Endodermal cell (in vitro differentiated cells): Measurements from ENCODE around the gene ACOT6. TPM values are rescaled to one million over a fixed set of nuclear protein-coding genes. Genes with fewer than 3 reads are reported as not detected.
A peak's percentile ranks its signal among the peaks of the same experiment; 100 is the strongest.

Experiments
- DNase-seq: peaks from one replicate; pipeline ENCODE4 v3.0.0-alpha.2; 2017
- H3K27ac ChIP-seq: 2 replicates; pipeline ENCODE4 v1.5.1; 2013; ENCODE audit warnings: mild to moderate bottlenecking, low read depth, low read length, moderate library complexity
- H3K27me3 ChIP-seq: 2 replicates; pipeline ENCODE4 v1.6.1; 2013; ENCODE audit warnings: mild to moderate bottlenecking, low read length, moderate library complexity; ENCODE audit not compliant: insufficient read depth, control insufficient read depth, poor library complexity, severe bottlenecking
- H3K36me3 ChIP-seq: 2 replicates; pipeline ENCODE4 v1.7.0; 2013; ENCODE audit warnings: mild to moderate bottlenecking, low read length, moderate library complexity; ENCODE audit not compliant: control insufficient read depth, insufficient read depth
- H3K4me1 ChIP-seq: one replicate; pipeline ENCODE4 v1.7.0; 2013; ENCODE audit warnings: low read length; ENCODE audit not compliant: control insufficient read depth, insufficient read depth
- H3K4me3 ChIP-seq: 2 replicates; pipeline ENCODE4 v1.5.1; 2013; ENCODE audit warnings: mild to moderate bottlenecking, low read length, moderate library complexity
- H3K9ac ChIP-seq: 2 replicates; pipeline ENCODE4 v1.6.1; 2013; ENCODE audit warnings: mild to moderate bottlenecking, low read length, moderate library complexity; ENCODE audit not compliant: poor library complexity, severe bottlenecking; ENCODE audit errors: extremely low read depth
- H3K9me3 ChIP-seq: 2 replicates; pipeline ENCODE4 v1.6.1; 2013; ENCODE audit warnings: mild to moderate bottlenecking, low read length, moderate library complexity; ENCODE audit not compliant: control insufficient read depth
- H3K27ac Mint-ChIP-seq: 2 replicates; pipeline ENCODE4 v1.8.0; 2020; ENCODE audit warnings: mixed read lengths
- H3K27me3 Mint-ChIP-seq: 2 replicates; pipeline ENCODE4 v1.8.0; 2021; ENCODE audit warnings: mild to moderate bottlenecking, mixed read lengths; ENCODE audit not compliant: insufficient read depth
- H3K36me3 Mint-ChIP-seq: 2 replicates; pipeline ENCODE4 v1.8.0; 2020; ENCODE audit warnings: low read depth, mixed read lengths
- H3K4me1 Mint-ChIP-seq: 2 replicates; pipeline ENCODE4 v1.8.0; 2020; ENCODE audit warnings: mixed read lengths
- H3K4me3 Mint-ChIP-seq: 2 replicates; pipeline ENCODE4 v1.8.0; 2020; ENCODE audit warnings: mild to moderate bottlenecking, moderate library complexity, mixed read lengths
- H3K9me3 Mint-ChIP-seq: 2 replicates; pipeline ENCODE4 v1.8.0; 2020; ENCODE audit warnings: mild to moderate bottlenecking, mixed read lengths
- CTCF ChIP-seq: fragments of 200-600 bp; sonication (generic); conservative IDR thresholded peaks from 2 replicates; pipeline ENCODE4 v1.5.0; 2021; ENCODE audit warnings: antibody characterized with exemption, mild to moderate bottlenecking
- WGBS, 2 experiments: methylation state at CpG; one replicate each; pipeline versions ENCODE4 v1.1.5 to v1.1.7; 2013; ENCODE audit warnings: missing lambda C conversion rate in 2 of 2, mixed read lengths in 1 of 2; ENCODE audit not compliant: insufficient coverage in 1 of 2, insufficient read length in 1 of 2; 5-methylcytosine and 5-hydroxymethylcytosine counted together
- total RNA-seq, 2 donors: library from RNA; stranded (reverse); fragmentation: NEBNext Ultra II Directional in 1 of 2; extraction: Animal tissue kit (Norgen Biotek cat#: 25700) in 1 of 2; gene quantifications; 2 replicates in 1 of 2; 3 replicates in 1 of 2; pipeline ENCODE4 v1.2.1, GENCODE V29; 2021

ACOT6 gene
- total RNA-seq, 2 donors from 2014 or later = not detected

GRCh38 chr14:73613046-73613383 lies 698 bp downstream of the ACOT6 start:
- Histone ChIP-seq H3K9me3 (no peaks in the 10 kb centered on the region), H3K36me3 (no peaks in the 10 kb centered on the region), H3K4me1 (peaks cover 4% of the 10 kb centered on the region), H3K4me3 (peak overlapping the region; percentile 81), H3K9ac (peak overlapping the region; percentile 71), H3K27ac (no peak overlapping the region), H3K27me3 (peaks cover 13% of the 10 kb centered on the region)
- peak overlapping the region; percentile 94 for H3K27ac Mint-ChIP-seq
- no peak for DNase-seq
- H3K9me3 Mint-ChIP-seq = peaks cover 3% of the 10 kb centered on the region
- 21 to 27% methylated on average over 12 to 13 of the region's 13 CpGs for WGBS, 2 experiments
- peak overlapping the region; percentile 73 for H3K4me3 Mint-ChIP-seq
- peaks cover 2% of the 10 kb centered on the region for H3K36me3 Mint-ChIP-seq
- peaks cover 12% of the 10 kb centered on the region for H3K27me3 Mint-ChIP-seq
- TF ChIP-seq CTCF = no peak
- peaks cover 7% of the 10 kb centered on the region for H3K4me1 Mint-ChIP-seq

GRCh38 chr14:73613419-73613963 lies 1.2 kb downstream of the ACOT6 start:
- WGBS, 2 experiments = 80 to 96% methylated on average over 1 to 3 of the region's 3 CpGs
- no peak for TF ChIP-seq CTCF
- Mint-ChIP-seq H3K4me3 (peak overlapping the region; percentile 73), H3K4me1 (peaks cover 7% of the 10 kb centered on the region), H3K9me3 (no peaks in the 10 kb centered on the region), H3K36me3 (no peaks in the 10 kb centered on the region), H3K27me3 (peaks cover 10% of the 10 kb centered on the region), H3K27ac (no peak overlapping the region)
- Histone ChIP-seq H3K9ac (no peak overlapping the region), H3K27ac (no peak overlapping the region), H3K4me1 (peaks cover 4% of the 10 kb centered on the region), H3K9me3 (no peaks in the 10 kb centered on the region), H3K4me3 (peak overlapping the region; percentile 81), H3K36me3 (no peaks in the 10 kb centered on the region), H3K27me3 (peaks cover 13% of the 10 kb centered on the region)
- no peak for DNase-seq

GRCh38 chr14:73616831-73617230 lies 4.5 kb downstream of the ACOT6 start:
- peaks cover 4% of the 10 kb centered on the region for H3K4me1 ChIP-seq
- H3K4me3 Mint-ChIP-seq = no peak overlapping the region
- H3K9me3 Mint-ChIP-seq = no peaks in the 10 kb centered on the region
- H3K27ac ChIP-seq = no peak overlapping the region
- H3K36me3 ChIP-seq = no peaks in the 10 kb centered on the region
- TF ChIP-seq CTCF = no peak
- H3K36me3 Mint-ChIP-seq = no peaks in the 10 kb centered on the region
- 67 to 74% methylated on average over 4 of the region's 4 CpGs for WGBS, 2 experiments
- H3K27ac Mint-ChIP-seq = no peak overlapping the region
- peaks cover 9% of the 10 kb centered on the region for H3K27me3 Mint-ChIP-seq
- peak; percentile 59 for DNase-seq
- no peak overlapping the region for H3K9ac ChIP-seq
- peaks cover 13% of the 10 kb centered on the region for H3K27me3 ChIP-seq
- H3K4me3 ChIP-seq = no peak overlapping the region
- peaks cover 7% of the 10 kb centered on the region for H3K4me1 Mint-ChIP-seq
- H3K9me3 ChIP-seq = no peaks in the 10 kb centered on the region
